Suppressor macrophage (primary cell): Measurements from ENCODE around the gene STAC3.

Source experiments
- DNase-seq, 4 experiments: peaks; one replicate each; pipeline ENCODE4 v3.0.0-alpha.2; 2020 to 2022

The STAC3 gene

GRCh38 chr12:57235728-57236131, 15.3 kb downstream of the STAC3 start:
- no peak for DNase-seq

GRCh38 chr12:57235017-57235727, 15.8 kb downstream of the STAC3 start:
- DNase-seq: no peak

GRCh38 chr12:57234571-57235016, 16.4 kb downstream of the STAC3 start:
- peak; percentile 68 to 80 (median 80) for DNase-seq

GRCh38 chr12:57234233-57234570, 16.8 kb downstream of the STAC3 start:
- DNase-seq: no peak

- DNase-seq: peak; percentile 58 to 81 (median 80)
These were observed 17.4 kb downstream of the STAC3 start for GRCh38 chr12:57233357-57234232.

GRCh38 chr12:57232156-57232756, 18.7 kb downstream of the STAC3 start:
- no peak for DNase-seq

GRCh38 chr12:57231276-57232021, 19.5 kb downstream of the STAC3 start:
- DNase-seq: no peak

- peak in 1 of 4 experiments; percentile 6 for DNase-seq
These were observed 20.4 kb downstream of the STAC3 start for GRCh38 chr12:57230381-57231155.

- peak; percentile 97 to 99 (median 98) for DNase-seq
These were observed 21.2 kb downstream of the STAC3 start, which contains the start of gene SHMT2 for GRCh38 chr12:57229634-57230380. Gene SHMT2 (plus strand): TSS chr12:57229711. CDS start chr12:57229779, 68 bp downstream.

GRCh38 chr12:57229046-57229633, 21.8 kb downstream of the STAC3 start:
- DNase-seq: peak; percentile 47 to 72 (median 62)

- no peak for DNase-seq
These were observed 23.5 kb downstream of the STAC3 start for GRCh38 chr12:57227315-57228115.

- DNase-seq: no peak
These were observed 24.2 kb downstream of the STAC3 start for GRCh38 chr12:57226588-57227314.

GRCh38 chr12:57225680-57226210, 25.2 kb downstream of the STAC3 start:
- DNase-seq: no peak

- peak; percentile 83 to 94 (median 92) for DNase-seq
These were observed 25.9 kb downstream of the STAC3 start for GRCh38 chr12:57224973-57225679.

- DNase-seq: no peak
These were observed 26.6 kb downstream of the STAC3 start for GRCh38 chr12:57224278-57224972.

GRCh38 chr12:57223191-57224165, 27.5 kb downstream of the STAC3 start:
- DNase-seq: no peak
